Measurements from ENCODE around the gene AIP. TPM values are rescaled to one million over a fixed set of nuclear protein-coding genes. Genes with fewer than 3 reads are reported as not detected.
A peak's percentile ranks its signal among the peaks of the same experiment; 100 is the strongest.

Gene AIP
- total RNA-seq, 4 donors from 2014 or later = 33.0 to 60.8 (median 48.8) TPM

- Histone ChIP-seq H3K4me3 (no peak overlapping the region), H3K9me3 (no peaks in the 10 kb centered on the region), H3K36me3 (peaks cover 0 to 5% of the 10 kb centered on the region in 2 donors), H3K27me3 (no peaks in the 10 kb centered on the region), H3K4me1 (no peaks in the 10 kb centered on the region), H3K27ac (no peak overlapping the region)
- intact Hi-C loops (cut with DNase I; ENCODE audit: low total_unique reads) (no loop called here), in situ Hi-C loops (cut with MboI; ENCODE audit: low sequenced_read_pairs in 4 of 4) (no loop called here)
- ATAC-seq (no peak), DNase-seq (no peak)
- TF ChIP-seq CTCF (IDR thresholded peaks at IDR 0.05 in 4 of 5, conservative IDR thresholded peaks at IDR 0.05 in 1 of 5) (no peak), POLR2A (IDR thresholded peaks at IDR 0.05) (no peak)
These were observed 12.6 kb downstream of the AIP start for GRCh38 chr11:67495234-67496005.

- Histone ChIP-seq H3K4me1 (no peaks in the 10 kb centered on the region), H3K9me3 (no peaks in the 10 kb centered on the region), H3K4me3 (no peak overlapping the region), H3K27me3 (no peaks in the 10 kb centered on the region), H3K36me3 (peaks cover 0 to 5% of the 10 kb centered on the region in 2 donors), H3K27ac (no peak overlapping the region)
- intact Hi-C loops (cut with DNase I; ENCODE audit: low total_unique reads) (no loop called here), in situ Hi-C loops (cut with MboI; ENCODE audit: low sequenced_read_pairs in 4 of 4) (no loop called here)
- no peak for ATAC-seq
- DNase-seq = no peak
- TF ChIP-seq POLR2A (IDR thresholded peaks at IDR 0.05) = no peak
- TF ChIP-seq CTCF (IDR thresholded peaks at IDR 0.05 in 4 of 5, conservative IDR thresholded peaks at IDR 0.05 in 1 of 5) = no peak
These were observed 13.3 kb downstream of the AIP start for GRCh38 chr11:67496113-67496512.

GRCh38 chr11:67497656-67498291 lies 14.9 kb downstream of the AIP start:
- Histone ChIP-seq H3K36me3 (peaks cover 0 to 9% of the 10 kb centered on the region in 2 donors), H3K27me3 (no peaks in the 10 kb centered on the region), H3K4me1 (no peaks in the 10 kb centered on the region), H3K27ac (no peak overlapping the region), H3K9me3 (no peaks in the 10 kb centered on the region), H3K4me3 (no peak overlapping the region)
- intact Hi-C loops (cut with DNase I; ENCODE audit: low total_unique reads) = no loop called here
- ATAC-seq = no peak
- no peak for TF ChIP-seq POLR2A (IDR thresholded peaks at IDR 0.05)
- TF ChIP-seq CTCF (IDR thresholded peaks at IDR 0.05 in 4 of 5, conservative IDR thresholded peaks at IDR 0.05 in 1 of 5) = no peak
- DNase-seq = no peak
- in situ Hi-C loops (cut with MboI; ENCODE audit: low sequenced_read_pairs in 4 of 4) = no loop called here

GRCh38 chr11:67498544-67498972 lies 15.7 kb downstream of the AIP start:
- intact Hi-C loops (cut with DNase I; ENCODE audit: low total_unique reads) (no loop called here), in situ Hi-C loops (cut with MboI; ENCODE audit: low sequenced_read_pairs in 4 of 4) (no loop called here)
- DNase-seq (no peak), ATAC-seq (no peak)
- Histone ChIP-seq H3K27ac (peak overlapping the region in 2 of 4 donors; percentile 18 to 34), H3K4me1 (peaks cover 0 to 2% of the 10 kb centered on the region in 2 donors), H3K36me3 (peaks cover 0 to 9% of the 10 kb centered on the region in 2 donors), H3K9me3 (no peaks in the 10 kb centered on the region), H3K27me3 (peaks cover 0 to under 1% (median 0%) of the 10 kb centered on the region in 3 donors), H3K4me3 (no peak overlapping the region)
- no peak for TF ChIP-seq POLR2A (IDR thresholded peaks at IDR 0.05)
- no peak for TF ChIP-seq CTCF (IDR thresholded peaks at IDR 0.05 in 4 of 5, conservative IDR thresholded peaks at IDR 0.05 in 1 of 5)
